HepG2 (cell line): Measurements from ENCODE around the gene GPLD1. TPM values are rescaled to one million over a fixed set of nuclear protein-coding genes. Genes with fewer than 3 reads are reported as not detected.

Experiments used
- CAMTA2 ChIP-seq: sonication (generic); formaldehyde crosslinking; IDR thresholded peaks from 2 replicates; pipeline ENCODE4 v1.4.0; 2020; ENCODE audit warnings: mild to moderate bottlenecking, missing genetic modification reagents, borderline replicate concordance
- ELF1 ChIP-seq: sonication (generic); formaldehyde crosslinking; IDR thresholded peaks from 2 replicates; pipeline ENCODE4 v1.4.0; 2020; ENCODE audit warnings: missing genetic modification reagents
- KLF15 ChIP-seq: sonication (generic); formaldehyde crosslinking; IDR thresholded peaks from 2 replicates; pipeline ENCODE4 v1.8.1; 2023; ENCODE audit warnings: borderline replicate concordance, mild to moderate bottlenecking, inconsistent platforms, missing genetic modification reagents, mixed read lengths
- NFE2 ChIP-seq: sonication (generic); formaldehyde crosslinking; IDR thresholded peaks from 2 replicates; pipeline ENCODE4 v1.4.0; 2020; ENCODE audit warnings: missing genetic modification reagents
- SCMH1 ChIP-seq: sonication (generic); formaldehyde crosslinking; IDR thresholded peaks from 2 replicates; pipeline ENCODE4 v1.9.0; 2021; ENCODE audit warnings: missing genetic modification reagents, mild to moderate bottlenecking, borderline replicate concordance
- SETDB1 ChIP-seq: sonication (generic); formaldehyde crosslinking; IDR thresholded peaks from 2 replicates; pipeline ENCODE4 v1.5.1; 2020; ENCODE audit warnings: missing genetic modification reagents, mild to moderate bottlenecking, borderline replicate concordance
- SIN3A ChIP-seq: IDR thresholded peaks from 2 replicates; pipeline ENCODE4 v1.6.1; 2011; ENCODE audit warnings: low read depth, mild to moderate bottlenecking, control low read depth, low read length, borderline replicate concordance
- SNRNP70 ChIP-seq: fragments of 200-400 bp; formaldehyde crosslinking; IDR thresholded peaks from 2 replicates; pipeline ENCODE4 v1.6.1; 2017; ENCODE audit warnings: mild to moderate bottlenecking, low read depth, low read length, moderate library complexity
- SPEN ChIP-seq: sonication (generic); formaldehyde crosslinking; IDR thresholded peaks from 2 replicates; pipeline ENCODE4 v1.5.1; 2020; ENCODE audit warnings: low read depth, mild to moderate bottlenecking, missing genetic modification reagents
- ZFP41 ChIP-seq: sonication (generic); formaldehyde crosslinking; IDR thresholded peaks from 2 replicates; pipeline ENCODE4 v1.4.0; 2020; ENCODE audit warnings: mild to moderate bottlenecking, missing genetic modification reagents, borderline replicate concordance
- ZIK1 ChIP-seq: sonication (generic); formaldehyde crosslinking; IDR thresholded peaks from 2 replicates; pipeline ENCODE4 v1.5.0; 2020; ENCODE audit warnings: mild to moderate bottlenecking, low read depth, missing genetic modification reagents, borderline replicate concordance
- ZMYM3 ChIP-seq: sonication (generic); formaldehyde crosslinking; IDR thresholded peaks from 2 replicates; pipeline ENCODE4 v1.5.1; 2020; ENCODE audit warnings: mild to moderate bottlenecking, missing genetic modification reagents
- ZNF451 ChIP-seq: sonication (generic); formaldehyde crosslinking; IDR thresholded peaks from 2 replicates; pipeline ENCODE4 v1.5.0; 2020; ENCODE audit warnings: mild to moderate bottlenecking, missing genetic modification reagents
- ZNF468 ChIP-seq: sonication (generic); formaldehyde crosslinking; IDR thresholded peaks from 2 replicates; pipeline ENCODE4 v1.8.0; 2022; ENCODE audit warnings: mild to moderate bottlenecking, moderate library complexity, missing genetic modification reagents
- polyA plus RNA-seq, 8 experiments: library from polyadenylated mRNA; depleted of rRNA in 3 of 8; stranded (reverse) in 7 of 8; unstranded in 1 of 8; fragments of >200 nt; fragmentation: Illumina TruSeq in 4 of 8; extraction: Trizol in 4 of 8; gene quantifications; 2 replicates each; pipeline versions ENCODE4 v1.2.1 to v1.2.3, GENCODE V29; 2011 to 2016; ENCODE audit warnings: low read depth in 4 of 8, missing spikeins in 1 of 8, mixed read lengths in 1 of 8; ENCODE audit not compliant: insufficient read depth in 1 of 8
- total RNA-seq, 5 experiments: library from RNA; depleted of rRNA; stranded (reverse); fragments of >200 nt; fragmentation: Illumina TruSeq; extraction: Trizol; gene quantifications; 2 replicates each; pipeline ENCODE4 v1.2.3, GENCODE V29; 2016; ENCODE audit warnings: low read depth in 1 of 5
- TF ChIP-seq, protein P1 (sequence below): IDR thresholded peaks from 2 replicates; pipeline ENCODE4 v1.6.1; 2016; ENCODE audit warnings: low read depth, missing genetic modification reagents, missing compliant biosample characterization
- TF ChIP-seq, protein P2 (sequence below): IDR thresholded peaks from 2 replicates; pipeline ENCODE4 v1.6.1; 2016; ENCODE audit warnings: low read depth

Gene GPLD1
- total and polyA plus RNA-seq, 2 of the 13 experiments (the other 11 are each of a cell fraction or from before 2014, with no cell fraction given): 6.2 to 7.6 TPM

DNA sequence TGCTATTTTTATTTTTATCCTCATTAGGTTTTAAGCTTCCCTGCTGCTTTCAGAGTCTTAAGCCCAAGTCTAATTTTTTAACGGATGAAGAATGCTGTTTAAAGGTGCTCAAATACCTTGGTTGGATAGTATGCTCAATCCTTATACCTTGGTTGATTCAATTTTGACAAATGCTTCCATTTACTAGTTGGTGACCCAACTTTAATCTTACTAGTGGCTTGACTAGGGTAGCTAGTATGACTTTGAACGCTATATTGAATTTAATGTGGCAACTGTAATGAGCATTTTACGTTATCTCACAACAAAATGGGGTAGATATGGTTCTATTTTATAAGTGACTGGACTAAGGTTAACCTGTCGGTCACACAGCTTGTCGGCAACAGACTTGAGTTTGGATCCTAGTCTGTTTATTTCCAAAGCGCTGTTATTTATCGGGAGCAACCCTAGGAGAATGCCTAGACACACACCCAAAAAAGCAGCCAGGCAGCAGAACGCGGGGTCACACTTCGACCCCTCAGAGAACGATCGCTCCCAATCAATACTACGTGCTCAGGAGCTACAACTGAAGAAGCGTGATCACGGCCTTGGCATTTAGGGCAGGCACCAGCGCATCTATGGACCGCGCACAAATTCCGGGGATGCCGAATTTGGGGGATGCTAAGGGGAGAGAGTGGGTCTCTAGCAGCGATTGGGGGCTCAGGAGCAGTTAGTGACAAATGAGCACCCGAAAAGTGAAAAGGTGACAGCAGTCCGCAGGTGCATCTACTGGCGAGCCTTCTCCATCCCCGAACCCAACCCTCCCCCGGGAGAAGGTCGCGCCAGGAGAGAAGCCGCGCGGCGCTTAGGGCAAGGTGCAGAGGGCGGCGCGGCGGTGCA, 4.8 kb upstream of the GPLD1 start (continued):
- TF ChIP-seq CAMTA2 (CRISPR knock-in tag) (0 out of 2 replicates have a peak, but pooled peaks have one; percentile 46), ZIK1 (no peak; the same call in 1 of the 2 replicates), ELF1 (CRISPR knock-in tag) (0 out of 2 replicates have a peak, but pooled peaks have one; percentile 23), SCMH1 (CRISPR knock-in tag) (no peak), ZFP41 (CRISPR knock-in tag) (peak; percentile 86; the same call in 1 of the 2 replicates), NFE2 (CRISPR knock-in tag) (no peak), ZNF468 (CRISPR knock-in tag) (no peak), SIN3A (peak; percentile 31; the same call in 1 of the 2 replicates), SETDB1 (CRISPR knock-in tag) (no peak), KLF15 (CRISPR knock-in tag) (no peak), SNRNP70 (no peak), SPEN (CRISPR knock-in tag) (no peak), ZMYM3 (CRISPR knock-in tag) (peak; percentile 87), ZNF451 (CRISPR knock-in tag) (no peak)
- TF ChIP-seq, protein P1, sequence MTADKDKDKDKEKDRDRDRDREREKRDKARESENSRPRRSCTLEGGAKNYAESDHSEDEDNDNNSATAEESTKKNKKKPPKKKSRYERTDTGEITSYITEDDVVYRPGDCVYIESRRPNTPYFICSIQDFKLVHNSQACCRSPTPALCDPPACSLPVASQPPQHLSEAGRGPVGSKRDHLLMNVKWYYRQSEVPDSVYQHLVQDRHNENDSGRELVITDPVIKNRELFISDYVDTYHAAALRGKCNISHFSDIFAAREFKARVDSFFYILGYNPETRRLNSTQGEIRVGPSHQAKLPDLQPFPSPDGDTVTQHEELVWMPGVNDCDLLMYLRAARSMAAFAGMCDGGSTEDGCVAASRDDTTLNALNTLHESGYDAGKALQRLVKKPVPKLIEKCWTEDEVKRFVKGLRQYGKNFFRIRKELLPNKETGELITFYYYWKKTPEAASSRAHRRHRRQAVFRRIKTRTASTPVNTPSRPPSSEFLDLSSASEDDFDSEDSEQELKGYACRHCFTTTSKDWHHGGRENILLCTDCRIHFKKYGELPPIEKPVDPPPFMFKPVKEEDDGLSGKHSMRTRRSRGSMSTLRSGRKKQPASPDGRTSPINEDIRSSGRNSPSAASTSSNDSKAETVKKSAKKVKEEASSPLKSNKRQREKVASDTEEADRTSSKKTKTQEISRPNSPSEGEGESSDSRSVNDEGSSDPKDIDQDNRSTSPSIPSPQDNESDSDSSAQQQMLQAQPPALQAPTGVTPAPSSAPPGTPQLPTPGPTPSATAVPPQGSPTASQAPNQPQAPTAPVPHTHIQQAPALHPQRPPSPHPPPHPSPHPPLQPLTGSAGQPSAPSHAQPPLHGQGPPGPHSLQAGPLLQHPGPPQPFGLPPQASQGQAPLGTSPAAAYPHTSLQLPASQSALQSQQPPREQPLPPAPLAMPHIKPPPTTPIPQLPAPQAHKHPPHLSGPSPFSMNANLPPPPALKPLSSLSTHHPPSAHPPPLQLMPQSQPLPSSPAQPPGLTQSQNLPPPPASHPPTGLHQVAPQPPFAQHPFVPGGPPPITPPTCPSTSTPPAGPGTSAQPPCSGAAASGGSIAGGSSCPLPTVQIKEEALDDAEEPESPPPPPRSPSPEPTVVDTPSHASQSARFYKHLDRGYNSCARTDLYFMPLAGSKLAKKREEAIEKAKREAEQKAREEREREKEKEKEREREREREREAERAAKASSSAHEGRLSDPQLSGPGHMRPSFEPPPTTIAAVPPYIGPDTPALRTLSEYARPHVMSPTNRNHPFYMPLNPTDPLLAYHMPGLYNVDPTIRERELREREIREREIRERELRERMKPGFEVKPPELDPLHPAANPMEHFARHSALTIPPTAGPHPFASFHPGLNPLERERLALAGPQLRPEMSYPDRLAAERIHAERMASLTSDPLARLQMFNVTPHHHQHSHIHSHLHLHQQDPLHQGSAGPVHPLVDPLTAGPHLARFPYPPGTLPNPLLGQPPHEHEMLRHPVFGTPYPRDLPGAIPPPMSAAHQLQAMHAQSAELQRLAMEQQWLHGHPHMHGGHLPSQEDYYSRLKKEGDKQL (CRISPR knock-in tag): no peak
- TF ChIP-seq, protein P2, sequence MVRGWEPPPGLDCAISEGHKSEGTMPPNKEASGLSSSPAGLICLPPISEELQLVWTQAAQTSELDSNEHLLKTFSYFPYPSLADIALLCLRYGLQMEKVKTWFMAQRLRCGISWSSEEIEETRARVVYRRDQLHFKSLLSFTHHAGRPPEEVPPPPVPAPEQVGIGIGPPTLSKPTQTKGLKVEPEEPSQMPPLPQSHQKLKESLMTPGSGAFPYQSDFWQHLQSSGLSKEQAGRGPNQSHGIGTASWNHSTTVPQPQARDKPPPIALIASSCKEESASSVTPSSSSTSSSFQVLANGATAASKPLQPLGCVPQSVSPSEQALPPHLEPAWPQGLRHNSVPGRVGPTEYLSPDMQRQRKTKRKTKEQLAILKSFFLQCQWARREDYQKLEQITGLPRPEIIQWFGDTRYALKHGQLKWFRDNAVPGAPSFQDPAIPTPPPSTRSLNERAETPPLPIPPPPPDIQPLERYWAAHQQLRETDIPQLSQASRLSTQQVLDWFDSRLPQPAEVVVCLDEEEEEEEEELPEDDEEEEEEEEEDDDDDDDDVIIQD (CRISPR knock-in tag): 0 out of 2 replicates have a peak, but pooled peaks have one; percentile 14
